Activated T-helper 2 cell treated with anti-CD3 and anti-CD28 coated beads, Interferon-gamma antibody, Interleukin-2, Interleukin-4, amounts not matched to agents 10 μg/mL and 5 μg/mL and 100 μg/mL, durations not matched to agents 14 hours and 24 hours and 36 hours (primary cell): Measurements from ENCODE around the gene PIANP. TPM values are rescaled to one million over a fixed set of nuclear protein-coding genes. Genes with fewer than 3 reads are reported as not detected.

Experiments used
- DNase-seq: peaks from one replicate; pipeline ENCODE4 v3.0.0; 2021; ENCODE audit warnings: low spot score
- H3K27ac Mint-ChIP-seq: one replicate; pipeline ENCODE4 v1.8.0; 2021; ENCODE audit warnings: mixed read lengths
- H3K27me3 Mint-ChIP-seq: one replicate; pipeline ENCODE4 v1.8.0; 2021; ENCODE audit warnings: low read depth, mixed read lengths
- H3K36me3 Mint-ChIP-seq: one replicate; pipeline ENCODE4 v1.8.0; 2021; ENCODE audit warnings: low read depth, mixed read lengths
- H3K4me1 Mint-ChIP-seq: one replicate; pipeline ENCODE4 v1.8.0; 2021; ENCODE audit warnings: low read depth, mixed read lengths
- H3K4me3 Mint-ChIP-seq: one replicate; pipeline ENCODE4 v1.8.0; 2021; ENCODE audit warnings: low read depth, mild to moderate bottlenecking, moderate library complexity, mixed read lengths
- H3K9me3 Mint-ChIP-seq: one replicate; pipeline ENCODE4 v1.8.0; 2021; ENCODE audit warnings: mixed read lengths
- intact Hi-C: fragments of 100-400 bp; cut with micrococcal nuclease; formaldehyde crosslinking; loops from one replicate; pipeline ENCODE4 v1.15.1; 2023
- total RNA-seq: library from RNA; stranded (reverse); gene quantifications from 2 replicates; pipeline ENCODE4 v1.2.3, GENCODE V29; 2022

PIANP gene
- total RNA-seq, 1 donor from 2014 or later, result not detected

DNA sequence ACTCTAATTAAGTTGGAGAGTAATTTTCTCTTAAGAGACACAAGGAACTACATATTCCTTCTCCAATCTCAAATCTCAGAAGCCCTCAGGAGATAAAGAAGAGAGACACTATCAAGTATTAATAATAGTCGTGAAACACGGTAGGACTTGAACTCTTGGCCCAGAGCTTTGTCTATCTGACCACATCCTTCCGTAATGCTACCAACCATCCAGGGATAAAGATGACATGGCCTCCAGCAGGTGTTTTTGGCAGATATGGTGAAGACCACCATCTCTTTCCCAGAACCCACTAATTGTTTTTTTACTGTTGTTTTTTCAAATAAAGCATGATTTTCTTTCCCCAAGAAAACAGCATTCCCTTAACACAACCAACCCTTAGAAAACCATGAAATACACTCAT, 14.8 kb downstream of the PIANP start:
- Mint-ChIP-seq H3K27ac (no peak overlapping the region), H3K4me1 (peaks cover 40% of the 10 kb centered on the region), H3K36me3 (peaks cover 57% of the 10 kb centered on the region), H3K4me3 (no peak overlapping the region), H3K9me3 (no peaks in the 10 kb centered on the region), H3K27me3 (no peaks in the 10 kb centered on the region)
- intact Hi-C loops, result loop anchor here (5.0 to 10.0 kb wide), 3 partner anchors 106 to 221 kb away; partner anchors contain the start of gene NOP2
- DNase-seq, result no peak

DNA sequence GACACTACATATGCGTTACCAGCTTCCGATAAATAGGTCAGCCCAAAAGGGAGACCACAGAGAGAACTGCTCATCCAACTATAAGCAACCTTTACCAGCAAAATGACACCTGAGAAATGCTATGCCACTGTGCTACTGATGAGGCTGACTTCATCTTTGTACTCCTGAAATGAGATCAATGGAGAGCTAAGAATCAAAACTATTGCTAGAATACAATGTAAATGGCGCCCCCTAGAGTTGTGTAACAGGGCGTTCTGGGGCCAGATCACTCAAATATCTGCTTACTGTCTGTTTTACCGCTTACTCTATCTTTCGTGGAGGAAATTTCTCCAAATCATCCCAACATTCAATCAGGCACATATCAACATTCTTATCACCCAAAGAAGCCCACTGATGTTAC, 16.0 kb downstream of the PIANP start:
- intact Hi-C loops, result loop anchor here (1.0 to 10.0 kb wide), 5 partner anchors 21 to 220 kb away; partner anchors contain the start of genes ING4 and NOP2
- H3K36me3 Mint-ChIP-seq, result peaks cover 62% of the 10 kb centered on the region

DNA sequence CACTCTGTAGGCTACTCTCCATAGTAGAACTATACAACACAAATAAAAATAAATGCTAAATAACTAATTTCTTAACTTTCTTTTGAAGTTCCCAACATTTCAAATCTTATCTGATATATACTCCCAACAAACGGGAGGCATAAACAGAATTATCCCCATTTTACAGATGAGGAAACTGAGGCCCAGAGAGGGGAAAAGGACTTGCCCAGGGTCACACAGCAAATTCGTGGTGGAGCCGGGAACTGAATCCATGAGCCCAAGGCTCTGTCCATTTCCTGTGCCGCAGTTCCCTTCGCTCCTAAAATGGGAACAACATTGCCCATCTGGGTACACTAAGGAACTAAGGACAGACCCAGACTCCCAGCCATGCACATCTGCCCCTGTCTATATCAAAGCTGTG, 23.7 kb downstream of the PIANP start:
- intact Hi-C loops, result no loop called here
- Mint-ChIP-seq H3K27me3 (no peaks in the 10 kb centered on the region), H3K9me3 (no peaks in the 10 kb centered on the region), H3K36me3 (peaks cover 74% of the 10 kb centered on the region), H3K27ac (no peak overlapping the region), H3K4me3 (no peak overlapping the region), H3K4me1 (peaks cover 2% of the 10 kb centered on the region)
- no peak for DNase-seq

More for the DNA sequence above, 16.0 kb downstream of the PIANP start:
- Mint-ChIP-seq H3K27ac (no peak overlapping the region), H3K27me3 (no peaks in the 10 kb centered on the region), H3K4me1 (peaks cover 37% of the 10 kb centered on the region), H3K9me3 (no peaks in the 10 kb centered on the region), H3K4me3 (no peak overlapping the region)
- no peak for DNase-seq

DNA sequence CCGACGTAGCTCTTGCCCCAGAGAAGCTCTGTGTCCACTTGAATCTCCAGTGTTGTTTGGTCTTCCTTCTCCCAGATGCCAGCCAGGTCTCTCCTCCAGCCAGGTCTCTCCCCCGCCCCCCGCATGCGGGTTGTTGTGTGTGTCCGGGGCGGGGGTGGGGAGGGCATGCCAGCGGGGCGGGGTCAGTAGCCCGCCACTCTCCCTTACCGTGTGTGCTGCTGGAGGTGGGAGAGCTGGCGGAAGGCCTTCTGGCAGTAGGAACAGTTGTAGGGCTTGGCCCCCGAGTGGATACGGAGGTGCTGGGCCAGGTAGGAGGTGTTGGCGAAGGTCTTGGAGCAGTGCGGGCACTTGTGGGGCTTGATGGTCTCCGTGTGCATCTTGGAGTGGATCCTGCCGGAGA, 28.5 kb downstream of the PIANP start:
- H3K4me3 Mint-ChIP-seq, result no peak overlapping the region
- no peaks in the 10 kb centered on the region for H3K27me3 Mint-ChIP-seq
- H3K36me3 Mint-ChIP-seq, result peaks cover 87% of the 10 kb centered on the region

DNA sequence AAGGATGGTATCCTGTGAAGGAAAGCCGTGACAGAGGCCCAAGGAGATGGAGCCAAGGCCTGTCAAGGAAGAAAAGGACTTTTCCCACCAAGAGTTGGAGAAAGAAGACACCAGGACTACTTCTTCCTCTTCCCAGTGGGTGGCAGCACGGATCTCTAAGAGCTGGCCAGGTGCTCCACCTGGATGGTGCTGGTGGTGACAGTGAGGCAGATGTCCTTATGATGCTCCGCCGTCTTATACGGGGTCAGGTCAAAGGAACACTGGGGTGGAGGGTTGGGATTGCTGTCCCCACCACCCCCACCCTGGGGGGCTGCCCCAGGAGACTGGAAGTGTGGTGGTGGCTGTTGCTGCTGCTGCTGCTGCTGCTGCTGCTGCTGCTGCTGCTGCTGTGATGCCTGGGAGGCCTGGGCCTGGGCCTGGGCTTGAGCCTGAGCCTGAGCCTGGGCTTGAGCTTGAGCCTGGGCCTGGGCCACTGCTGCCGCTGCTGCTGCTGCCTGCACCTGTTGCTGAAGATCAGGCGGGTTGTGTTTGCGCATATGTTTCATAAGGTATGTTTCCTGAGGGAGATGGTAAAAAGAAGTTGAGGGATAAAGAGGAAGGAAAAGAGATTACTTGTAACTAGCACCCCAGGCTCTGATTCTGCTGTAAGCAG, 32.9 kb downstream of the PIANP start:
- H3K4me3 Mint-ChIP-seq, result no peak overlapping the region
- H3K27ac Mint-ChIP-seq, result no peak overlapping the region
- peaks cover 68% of the 10 kb centered on the region for H3K36me3 Mint-ChIP-seq
- no peaks in the 10 kb centered on the region for H3K9me3 Mint-ChIP-seq
- no peak for DNase-seq
- intact Hi-C loops, result no loop called here
- peaks cover 9% of the 10 kb centered on the region for H3K4me1 Mint-ChIP-seq
- H3K27me3 Mint-ChIP-seq, result no peaks in the 10 kb centered on the region

More for the DNA sequence above, 28.5 kb downstream of the PIANP start:
- no peaks in the 10 kb centered on the region for H3K9me3 Mint-ChIP-seq
- H3K4me1 Mint-ChIP-seq, result no peaks in the 10 kb centered on the region
- intact Hi-C loops, result no loop called here
- no peak for DNase-seq
- no peak overlapping the region for H3K27ac Mint-ChIP-seq

DNA sequence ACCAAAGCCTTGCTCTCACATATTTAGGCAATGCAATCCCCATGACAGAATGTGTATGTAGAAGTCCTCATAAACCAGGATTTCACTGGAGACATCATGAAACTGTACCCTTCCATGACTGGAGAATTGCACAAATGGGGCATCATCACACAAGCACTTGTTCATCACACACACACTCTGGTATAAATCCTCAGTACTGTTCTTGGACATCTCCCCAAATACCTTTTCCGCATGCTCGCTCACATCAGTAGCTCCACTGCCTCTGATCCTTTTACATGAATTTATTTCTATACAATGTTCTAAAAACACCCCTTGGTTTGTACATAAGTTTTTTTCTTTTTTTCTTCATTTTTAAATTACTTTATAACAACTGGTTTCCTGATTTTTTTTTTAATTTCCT, 34.4 kb downstream of the PIANP start:
- intact Hi-C loops, result no loop called here
- H3K36me3 Mint-ChIP-seq, result peaks cover 54% of the 10 kb centered on the region
- no peak overlapping the region for H3K4me3 Mint-ChIP-seq
- no peak overlapping the region for H3K27ac Mint-ChIP-seq
- H3K4me1 Mint-ChIP-seq, result peaks cover 17% of the 10 kb centered on the region
- no peaks in the 10 kb centered on the region for H3K9me3 Mint-ChIP-seq
- no peaks in the 10 kb centered on the region for H3K27me3 Mint-ChIP-seq
- no peak for DNase-seq

DNA sequence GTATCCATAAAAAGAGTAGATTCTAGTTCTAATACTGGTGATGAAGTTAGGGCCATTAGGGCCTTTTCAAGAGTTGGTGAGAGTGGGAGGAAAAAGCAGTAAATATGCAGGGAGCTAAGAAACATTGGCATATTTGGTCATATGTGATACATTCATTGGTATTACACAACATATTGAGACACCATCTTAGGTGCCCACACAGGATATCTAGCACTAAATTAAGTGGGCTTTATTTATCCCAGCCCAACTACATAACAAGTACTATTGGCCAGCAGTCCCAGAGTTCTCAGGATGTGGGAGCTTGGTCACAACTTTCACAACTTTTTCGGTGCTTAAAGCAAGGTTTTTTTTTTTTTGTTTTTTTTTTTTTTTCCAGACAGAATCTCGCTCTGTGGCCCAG, 35.7 kb downstream of the PIANP start:
- peak overlapping the region; percentile 47 for H3K27ac Mint-ChIP-seq
- H3K4me1 Mint-ChIP-seq, result peaks cover 17% of the 10 kb centered on the region
- no peak overlapping the region for H3K4me3 Mint-ChIP-seq
- intact Hi-C loops, result no loop called here
- no peaks in the 10 kb centered on the region for H3K9me3 Mint-ChIP-seq
- peaks cover 40% of the 10 kb centered on the region for H3K36me3 Mint-ChIP-seq
- no peak for DNase-seq
- H3K27me3 Mint-ChIP-seq, result no peaks in the 10 kb centered on the region

DNA sequence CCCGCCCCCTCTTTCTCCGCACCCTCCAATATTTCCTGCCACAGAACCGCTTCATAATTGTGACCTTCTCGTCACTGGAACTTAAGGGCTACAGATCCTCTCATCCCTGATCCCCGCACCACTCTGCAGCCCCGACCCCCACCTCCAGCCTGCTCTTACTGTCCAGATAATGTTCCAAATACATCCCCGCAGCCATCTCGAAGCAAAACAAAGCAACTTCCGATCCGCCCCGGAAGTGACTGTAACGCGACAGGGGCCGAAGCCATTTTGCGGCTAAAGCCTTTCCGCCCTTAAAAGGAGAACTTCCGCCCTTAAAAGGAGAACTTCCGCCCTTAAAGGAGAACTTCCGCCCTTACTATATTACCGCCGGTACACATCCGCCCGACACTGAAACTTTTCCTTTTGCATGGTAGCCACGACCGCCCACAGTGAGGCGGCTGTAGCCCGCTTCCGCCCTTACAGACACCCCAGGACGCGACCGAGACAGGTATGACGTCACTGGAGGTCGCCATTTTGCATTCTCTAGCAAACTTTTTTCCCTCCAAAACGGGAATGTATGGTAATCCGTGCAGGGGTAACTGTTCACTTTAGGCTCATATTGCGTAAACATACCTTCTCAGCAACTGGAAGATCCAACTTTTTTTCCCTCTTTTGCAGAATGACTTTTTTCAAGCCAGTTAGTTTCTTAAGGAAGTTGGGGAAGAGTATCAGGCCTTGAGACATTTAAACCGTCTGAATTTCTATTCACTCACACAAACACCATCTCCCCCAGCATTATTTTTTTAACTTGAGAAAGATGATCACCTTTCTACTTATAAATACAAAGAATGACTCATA, 37.5 kb downstream of the PIANP start, which contains the start of gene ING4:
ING4 (minus strand) TSS at position 214 of the 837 bp plus-strand sequence; CDS start at position 196, 18 bp downstream.
- DNase-seq, result peak; percentile 96
- peaks cover 29% of the 10 kb centered on the region for H3K36me3 Mint-ChIP-seq
- peaks cover 17% of the 10 kb centered on the region for H3K4me1 Mint-ChIP-seq
- H3K27me3 Mint-ChIP-seq, result no peaks in the 10 kb centered on the region
- intact Hi-C loops, result loop anchor here (1.0 kb wide), 9 partner anchors 21 to 307 kb away; partner anchors contain the start of genes CHD4, COPS7A, EMG1 and LPAR5
- H3K4me3 Mint-ChIP-seq, result peak within 1 kb of the TSS; percentile 89
- H3K9me3 Mint-ChIP-seq, result no peaks in the 10 kb centered on the region
- H3K27ac Mint-ChIP-seq, result peak within 1 kb of the TSS; percentile 91

DNA sequence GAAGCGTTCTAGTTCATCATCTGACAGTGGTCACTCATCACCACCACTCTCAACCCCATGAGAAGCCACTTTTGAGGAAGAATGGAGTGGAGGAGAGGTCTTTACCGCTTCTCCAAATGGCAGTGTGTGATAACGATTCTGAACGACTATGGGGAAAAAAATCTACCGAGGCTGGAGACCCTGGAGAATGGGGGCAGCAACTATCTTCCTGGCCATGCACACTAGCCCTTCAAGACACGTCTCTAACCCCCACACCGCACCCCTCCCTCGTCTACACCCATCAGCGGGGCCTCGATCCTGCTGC, 38.1 kb downstream of the PIANP start:
- H3K27ac Mint-ChIP-seq, result peak overlapping the region; percentile 91
- DNase-seq, result no peak
- H3K27me3 Mint-ChIP-seq, result no peaks in the 10 kb centered on the region
- peaks cover 24% of the 10 kb centered on the region for H3K36me3 Mint-ChIP-seq
- intact Hi-C loops, result no loop called here
- peaks cover 17% of the 10 kb centered on the region for H3K4me1 Mint-ChIP-seq
- peak overlapping the region; percentile 89 for H3K4me3 Mint-ChIP-seq
- no peaks in the 10 kb centered on the region for H3K9me3 Mint-ChIP-seq

DNA sequence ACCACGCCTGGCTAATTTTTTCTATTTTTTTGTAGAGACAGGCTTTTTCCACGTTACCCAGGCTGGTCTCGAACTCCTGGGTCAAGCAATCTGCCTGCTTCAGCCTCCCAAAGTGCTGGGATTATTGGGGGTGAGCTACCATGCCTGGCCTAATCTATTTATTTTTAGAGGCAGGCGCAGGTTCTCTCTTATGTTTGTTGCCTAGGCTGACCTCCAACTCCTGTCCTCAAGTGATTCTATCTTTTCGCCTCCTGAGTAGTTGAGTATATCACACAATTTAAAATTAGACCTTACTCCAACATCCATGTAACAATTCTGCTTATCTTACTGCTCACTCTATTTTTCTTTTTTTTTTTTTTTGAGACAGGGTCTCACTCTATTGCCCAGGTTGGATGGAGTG, 46.6 kb downstream of the PIANP start:
- intact Hi-C loops, result no loop called here
- Mint-ChIP-seq H3K36me3 (peaks cover 55% of the 10 kb centered on the region), H3K27ac (no peak overlapping the region), H3K27me3 (no peaks in the 10 kb centered on the region), H3K9me3 (no peaks in the 10 kb centered on the region), H3K4me1 (no peaks in the 10 kb centered on the region), H3K4me3 (no peak overlapping the region)
- no peak for DNase-seq

DNA sequence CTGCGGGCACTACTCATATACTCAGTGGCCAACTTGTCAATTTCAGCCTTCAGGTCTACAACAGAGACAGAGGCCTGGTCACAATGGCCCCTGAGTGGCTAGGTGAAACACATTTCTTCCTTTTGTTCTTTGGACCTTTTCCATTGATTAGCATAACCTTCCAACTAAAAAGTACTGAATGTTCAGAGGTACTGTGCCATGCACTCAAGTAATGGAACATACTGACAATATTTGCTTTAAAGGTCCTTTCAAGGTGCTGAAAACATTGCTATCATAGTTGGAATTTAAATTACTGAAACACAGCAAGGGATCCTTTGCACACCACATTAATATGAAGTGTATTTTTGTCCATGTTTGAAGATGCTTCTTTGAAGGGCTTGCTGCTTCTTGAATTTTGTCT, 47.3 kb downstream of the PIANP start:
- no peak for DNase-seq
- Mint-ChIP-seq H3K27ac (no peak overlapping the region), H3K36me3 (peaks cover 51% of the 10 kb centered on the region), H3K9me3 (no peaks in the 10 kb centered on the region), H3K27me3 (no peaks in the 10 kb centered on the region), H3K4me3 (no peak overlapping the region), H3K4me1 (no peaks in the 10 kb centered on the region)
- intact Hi-C loops, result no loop called here

DNA sequence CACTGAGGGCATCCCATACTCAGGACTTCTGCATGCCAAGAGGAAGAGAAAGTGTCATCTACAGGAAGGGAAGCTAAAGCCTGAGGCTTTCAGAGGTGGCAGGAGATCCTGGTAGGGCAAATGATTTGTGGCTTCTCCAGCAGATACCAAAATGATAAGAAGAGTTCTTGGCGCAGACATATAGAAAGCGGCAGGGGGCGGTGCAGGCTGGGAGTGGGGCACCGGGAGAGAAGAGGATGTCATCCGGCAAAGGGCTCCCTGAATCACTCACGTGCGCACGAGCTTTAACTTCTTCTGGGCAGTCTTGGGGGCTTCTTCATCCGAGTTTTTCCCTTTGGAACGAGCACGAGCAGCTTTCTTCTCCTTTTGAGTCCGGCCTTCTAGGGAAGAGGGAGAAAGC, 48.2 kb downstream of the PIANP start:
- Mint-ChIP-seq H3K4me1 (no peaks in the 10 kb centered on the region), H3K36me3 (peaks cover 57% of the 10 kb centered on the region), H3K9me3 (no peaks in the 10 kb centered on the region), H3K27ac (no peak overlapping the region), H3K4me3 (no peak overlapping the region), H3K27me3 (no peaks in the 10 kb centered on the region)
- DNase-seq, result no peak
- intact Hi-C loops, result no loop called here

DNA sequence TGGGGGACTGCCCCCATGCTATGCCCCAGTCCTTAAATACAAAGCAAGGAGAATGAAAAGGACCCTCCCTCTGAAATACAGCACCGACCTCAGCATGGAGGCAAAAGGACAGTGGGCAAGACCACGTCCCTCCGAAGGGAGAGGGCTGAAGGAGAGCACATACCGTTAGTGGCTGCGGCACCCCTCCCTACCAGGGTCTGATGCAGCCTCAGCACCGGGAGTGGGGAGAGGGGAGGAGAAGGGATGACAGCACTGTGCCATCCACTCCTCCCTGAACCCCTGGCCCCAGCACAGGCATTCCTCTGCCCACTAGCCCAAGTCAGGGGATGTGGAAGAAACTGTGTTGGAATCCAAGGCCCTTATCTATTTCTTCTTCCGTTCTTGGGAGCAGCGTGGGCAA, 49.8 kb downstream of the PIANP start:
- Mint-ChIP-seq H3K27me3 (no peaks in the 10 kb centered on the region), H3K9me3 (no peaks in the 10 kb centered on the region), H3K4me1 (no peaks in the 10 kb centered on the region), H3K27ac (no peak overlapping the region), H3K36me3 (peaks cover 56% of the 10 kb centered on the region), H3K4me3 (no peak overlapping the region)
- intact Hi-C loops, result no loop called here
- no peak for DNase-seq
